Measurements from ENCODE around the gene NAV3. TPM values are rescaled to one million over a fixed set of nuclear protein-coding genes. Genes with fewer than 3 reads are reported as not detected.

The NAV3 gene
- total RNA-seq, 2 experiments from 2014 or later = not detected

DNA sequence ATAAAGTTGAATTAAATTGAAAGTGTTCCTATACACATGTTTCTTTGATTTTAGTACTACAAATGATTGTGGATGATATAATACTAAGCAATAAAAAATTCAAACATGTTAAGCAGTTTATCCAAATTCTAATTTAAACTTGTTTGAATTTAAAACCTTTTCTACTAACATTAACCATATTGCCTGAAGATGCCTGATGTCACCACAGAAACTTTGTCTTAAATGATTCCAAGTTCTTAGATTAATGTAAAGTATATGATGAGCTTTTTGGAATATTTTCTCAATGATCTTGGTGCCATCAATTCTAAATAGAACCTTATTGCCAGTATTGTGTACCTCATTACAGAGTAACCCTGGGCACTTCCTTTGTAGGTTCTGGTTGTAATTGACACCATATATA, 259.6 kb downstream of the NAV3 start:
- Mint-ChIP-seq H3K27me3 (no peaks in the 10 kb centered on the region), H3K27ac (no peak overlapping the region), H3K9me3 (peaks cover 3% of the 10 kb centered on the region), H3K4me3 (no peak overlapping the region), H3K4me1 (ENCODE audit: low read depth) (no peaks in the 10 kb centered on the region), H3K36me3 (ENCODE audit: low read depth) (no peaks in the 10 kb centered on the region)
- TF ChIP-seq, protein P1, sequence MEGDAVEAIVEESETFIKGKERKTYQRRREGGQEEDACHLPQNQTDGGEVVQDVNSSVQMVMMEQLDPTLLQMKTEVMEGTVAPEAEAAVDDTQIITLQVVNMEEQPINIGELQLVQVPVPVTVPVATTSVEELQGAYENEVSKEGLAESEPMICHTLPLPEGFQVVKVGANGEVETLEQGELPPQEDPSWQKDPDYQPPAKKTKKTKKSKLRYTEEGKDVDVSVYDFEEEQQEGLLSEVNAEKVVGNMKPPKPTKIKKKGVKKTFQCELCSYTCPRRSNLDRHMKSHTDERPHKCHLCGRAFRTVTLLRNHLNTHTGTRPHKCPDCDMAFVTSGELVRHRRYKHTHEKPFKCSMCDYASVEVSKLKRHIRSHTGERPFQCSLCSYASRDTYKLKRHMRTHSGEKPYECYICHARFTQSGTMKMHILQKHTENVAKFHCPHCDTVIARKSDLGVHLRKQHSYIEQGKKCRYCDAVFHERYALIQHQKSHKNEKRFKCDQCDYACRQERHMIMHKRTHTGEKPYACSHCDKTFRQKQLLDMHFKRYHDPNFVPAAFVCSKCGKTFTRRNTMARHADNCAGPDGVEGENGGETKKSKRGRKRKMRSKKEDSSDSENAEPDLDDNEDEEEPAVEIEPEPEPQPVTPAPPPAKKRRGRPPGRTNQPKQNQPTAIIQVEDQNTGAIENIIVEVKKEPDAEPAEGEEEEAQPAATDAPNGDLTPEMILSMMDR (IDR thresholded peaks at IDR 0.05) = no peak
- DNase-seq (no peak), ATAC-seq (no peak)
- POLR2A ChIA-PET = no interaction called here
- CTCF ChIA-PET = no interaction called here
- intact Hi-C loops (cut with micrococcal nuclease) = no loop called here

DNA sequence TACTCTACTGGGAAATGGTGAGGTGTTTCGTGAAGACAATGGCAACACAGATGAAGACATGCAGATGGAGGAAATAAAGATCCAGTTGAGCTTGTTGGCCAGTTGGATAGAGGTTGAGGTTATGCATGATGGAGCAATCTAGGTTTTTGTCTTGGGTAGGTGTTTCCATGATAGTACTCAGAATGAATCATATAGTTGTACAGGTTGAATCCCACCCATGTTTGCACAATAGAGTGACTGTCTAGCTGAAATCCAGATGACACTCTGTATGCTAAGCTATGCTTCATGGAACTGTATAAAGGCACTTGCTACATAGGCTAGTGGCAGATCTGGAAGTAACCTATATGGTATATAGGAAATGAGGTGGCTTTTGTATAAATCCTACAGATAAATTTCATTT, 264.9 kb downstream of the NAV3 start:
- no peaks in the 10 kb centered on the region for H3K36me3 Mint-ChIP-seq (ENCODE audit: low read depth)
- no peak for ATAC-seq
- DNase-seq = no peak
- no peak overlapping the region for H3K27ac Mint-ChIP-seq
- H3K9me3 Mint-ChIP-seq = peaks cover 6% of the 10 kb centered on the region
- ChIA-PET POLR2A (no interaction called here), CTCF (no interaction called here)
- intact Hi-C loops (cut with micrococcal nuclease) = no loop called here
- no peaks in the 10 kb centered on the region for H3K27me3 Mint-ChIP-seq
- no peaks in the 10 kb centered on the region for H3K4me1 Mint-ChIP-seq (ENCODE audit: low read depth)
- no peak overlapping the region for H3K4me3 Mint-ChIP-seq
- TF ChIP-seq, protein P1 (IDR thresholded peaks at IDR 0.05) = no peak

DNA sequence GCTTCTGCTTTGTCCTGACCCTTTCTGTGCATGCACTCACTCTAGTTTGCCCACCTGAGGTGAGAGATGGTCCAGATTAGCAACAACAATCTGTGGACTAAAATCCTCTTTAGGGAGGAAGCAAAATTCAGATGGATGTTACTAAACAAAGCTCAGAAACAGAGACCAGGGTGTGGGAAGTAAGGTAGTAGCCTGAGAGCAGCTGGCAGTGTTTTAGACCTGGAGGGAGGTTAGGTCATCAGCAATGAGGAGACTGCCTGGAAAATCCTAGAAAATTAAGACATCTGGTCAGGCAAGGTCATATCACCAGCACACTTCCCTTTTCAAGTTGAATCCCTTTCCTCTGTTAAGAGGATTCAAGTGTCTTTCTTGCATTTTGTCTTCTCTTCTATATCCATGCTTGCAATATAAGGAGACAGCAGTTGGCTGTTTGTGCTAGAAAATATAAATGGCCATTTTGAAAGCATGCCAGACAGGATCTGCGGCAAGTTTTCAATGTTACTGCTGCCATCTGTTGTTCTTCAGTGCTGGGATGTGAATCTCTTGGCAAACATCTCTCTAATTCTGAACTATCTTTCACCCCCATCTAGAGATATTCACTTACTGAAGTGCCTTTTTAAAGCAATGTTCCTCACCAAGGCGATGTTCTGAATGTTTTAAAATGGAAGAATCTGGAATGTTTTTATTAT, 266.4 kb downstream of the NAV3 start:
- H3K27me3 Mint-ChIP-seq = no peaks in the 10 kb centered on the region
- intact Hi-C loops (cut with micrococcal nuclease) = no loop called here
- ChIA-PET CTCF (interaction anchor here (1.2 kb wide), 1 partner anchor 307 kb away, joined by 3 read pairs; no protein-coding TSS in a partner anchor), POLR2A (no interaction called here)
- H3K36me3 Mint-ChIP-seq (ENCODE audit: low read depth) = no peaks in the 10 kb centered on the region
- no peak for DNase-seq
- TF ChIP-seq, protein P1 (IDR thresholded peaks at IDR 0.05) = no peak
- ATAC-seq = no peak
- peaks cover 4% of the 10 kb centered on the region for H3K9me3 Mint-ChIP-seq
- H3K4me3 Mint-ChIP-seq = no peak overlapping the region
- H3K27ac Mint-ChIP-seq = no peak overlapping the region
- no peaks in the 10 kb centered on the region for H3K4me1 Mint-ChIP-seq (ENCODE audit: low read depth)

DNA sequence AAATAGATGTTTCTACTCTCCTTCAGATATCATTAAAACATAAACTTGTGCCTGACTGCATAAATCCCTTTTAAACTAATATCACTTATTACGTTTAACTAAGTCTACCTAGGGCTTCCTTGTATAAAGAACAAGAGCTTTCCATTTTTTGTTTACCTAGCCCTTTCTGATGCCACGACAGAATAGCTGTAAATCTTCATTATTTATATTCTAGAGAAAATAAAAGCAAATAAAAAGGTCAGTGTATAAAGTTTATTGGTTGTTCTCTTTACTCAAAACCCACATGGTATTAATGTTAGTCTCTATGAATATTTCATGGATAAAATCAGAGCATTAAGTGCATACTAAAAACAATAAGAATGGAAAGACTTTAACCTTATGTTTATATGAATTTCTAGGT, 269.1 kb downstream of the NAV3 start:
- intact Hi-C loops (cut with micrococcal nuclease) = no loop called here

More for the DNA sequence above, 269.1 kb downstream of the NAV3 start:
- peaks cover 4% of the 10 kb centered on the region for H3K9me3 Mint-ChIP-seq
- ATAC-seq (no peak), DNase-seq (no peak)
- H3K4me1 Mint-ChIP-seq (ENCODE audit: low read depth) = no peaks in the 10 kb centered on the region
- no peak overlapping the region for H3K4me3 Mint-ChIP-seq
- POLR2A ChIA-PET = no interaction called here
- no peaks in the 10 kb centered on the region for H3K27me3 Mint-ChIP-seq
- no peak overlapping the region for H3K27ac Mint-ChIP-seq
- TF ChIP-seq, protein P1 (IDR thresholded peaks at IDR 0.05) = no peak
- CTCF ChIA-PET = no interaction called here
- no peaks in the 10 kb centered on the region for H3K36me3 Mint-ChIP-seq (ENCODE audit: low read depth)

Measured in activated CD8-positive, alpha-beta T cell treated with anti-CD3 and anti-CD28 coated beads for 36 hours (primary cell).